Parathyroid adenoma (tissue), 2 donors: ENCODE data around the gene NISCH.

Experiments
- H2AFZ ChIP-seq: fragments of 300-600 bp; sonication (generic); one replicate; pipeline ENCODE4 v1.7.0; 2017; ENCODE audit warnings: antibody characterized with exemption, mild to moderate bottlenecking
- H3K27ac ChIP-seq: fragments of 300-600 bp; sonication (generic); one replicate; pipeline ENCODE4 v1.7.0; 2017
- H3K27me3 ChIP-seq: fragments of 300-600 bp; sonication (generic); one replicate; pipeline ENCODE4 v1.7.0; 2017; ENCODE audit warnings: low read length; ENCODE audit not compliant: control insufficient read depth, insufficient read depth
- H3K36me3 ChIP-seq: fragments of 300-600 bp; sonication (generic); one replicate; pipeline ENCODE4 v1.7.0; 2017; ENCODE audit warnings: low read length; ENCODE audit not compliant: control insufficient read depth, insufficient read depth
- H3K4me1 ChIP-seq: fragments of 300-600 bp; sonication (generic); one replicate; pipeline ENCODE4 v1.7.0; 2017; ENCODE audit warnings: control low read depth
- H3K4me2 ChIP-seq: fragments of 300-600 bp; sonication (generic); one replicate; pipeline ENCODE4 v1.7.0; 2017; ENCODE audit warnings: low read length
- H3K4me3 ChIP-seq: fragments of 300-600 bp; sonication (generic); one replicate; pipeline ENCODE4 v1.7.0; 2017; ENCODE audit warnings: low read depth, low read length
- H3K79me2 ChIP-seq: fragments of 300-600 bp; sonication (generic); one replicate; pipeline ENCODE4 v1.7.0; 2017; ENCODE audit warnings: control low read depth
- H3K9ac ChIP-seq: fragments of 300-600 bp; sonication (generic); one replicate; pipeline ENCODE4 v1.7.0; 2017; ENCODE audit warnings: mild to moderate bottlenecking
- H3K9me3 ChIP-seq: fragments of 300-600 bp; sonication (generic); one replicate; pipeline ENCODE4 v1.7.0; 2017; ENCODE audit warnings: low read length; ENCODE audit not compliant: control insufficient read depth
- TF ChIP-seq, protein P1 (sequence below): fragments of 300-600 bp; sonication (generic); IDR thresholded peaks from one replicate; pipeline ENCODE4 v1.7.0; 2017; ENCODE audit warnings: antibody characterized with exemption, mild to moderate bottlenecking
- donor health status: primary hyperparathyroidism.

The NISCH gene

DNA sequence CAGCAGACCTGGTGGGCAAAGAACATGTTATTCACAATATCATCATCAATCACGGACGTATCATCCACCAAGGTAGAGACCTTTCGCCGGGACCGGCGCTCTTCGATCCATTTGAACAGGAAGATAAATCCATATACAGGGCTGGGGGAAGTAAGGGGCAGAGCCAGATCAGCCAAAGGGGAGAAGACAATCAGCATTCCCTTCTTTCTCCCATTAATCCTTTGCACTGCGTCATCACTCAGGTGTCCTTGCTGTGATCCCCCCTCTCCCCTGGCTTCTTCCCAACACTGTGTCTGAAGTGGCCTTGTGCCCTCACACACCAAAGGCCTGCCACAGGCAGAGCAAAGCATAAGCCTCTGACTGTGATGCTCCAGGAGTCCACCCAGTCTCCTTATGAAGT, 46.9 kb upstream of the NISCH start:
- H3K27ac ChIP-seq: peak overlapping the region; percentile 24
- peaks cover 22% of the 10 kb centered on the region for H3K4me1 ChIP-seq
- H3K36me3 ChIP-seq: no peaks in the 10 kb centered on the region
- H3K79me2 ChIP-seq: peaks cover 2% of the 10 kb centered on the region
- H3K4me3 ChIP-seq: no peak overlapping the region
- TF ChIP-seq, protein P1, sequence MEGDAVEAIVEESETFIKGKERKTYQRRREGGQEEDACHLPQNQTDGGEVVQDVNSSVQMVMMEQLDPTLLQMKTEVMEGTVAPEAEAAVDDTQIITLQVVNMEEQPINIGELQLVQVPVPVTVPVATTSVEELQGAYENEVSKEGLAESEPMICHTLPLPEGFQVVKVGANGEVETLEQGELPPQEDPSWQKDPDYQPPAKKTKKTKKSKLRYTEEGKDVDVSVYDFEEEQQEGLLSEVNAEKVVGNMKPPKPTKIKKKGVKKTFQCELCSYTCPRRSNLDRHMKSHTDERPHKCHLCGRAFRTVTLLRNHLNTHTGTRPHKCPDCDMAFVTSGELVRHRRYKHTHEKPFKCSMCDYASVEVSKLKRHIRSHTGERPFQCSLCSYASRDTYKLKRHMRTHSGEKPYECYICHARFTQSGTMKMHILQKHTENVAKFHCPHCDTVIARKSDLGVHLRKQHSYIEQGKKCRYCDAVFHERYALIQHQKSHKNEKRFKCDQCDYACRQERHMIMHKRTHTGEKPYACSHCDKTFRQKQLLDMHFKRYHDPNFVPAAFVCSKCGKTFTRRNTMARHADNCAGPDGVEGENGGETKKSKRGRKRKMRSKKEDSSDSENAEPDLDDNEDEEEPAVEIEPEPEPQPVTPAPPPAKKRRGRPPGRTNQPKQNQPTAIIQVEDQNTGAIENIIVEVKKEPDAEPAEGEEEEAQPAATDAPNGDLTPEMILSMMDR: no peak
- H3K27me3 ChIP-seq: no peaks in the 10 kb centered on the region
- H3K4me2 ChIP-seq: peak overlapping the region; percentile 98
- no peak overlapping the region for H3K9ac ChIP-seq
- no peaks in the 10 kb centered on the region for H3K9me3 ChIP-seq
- H2AFZ ChIP-seq: no peak overlapping the region

DNA sequence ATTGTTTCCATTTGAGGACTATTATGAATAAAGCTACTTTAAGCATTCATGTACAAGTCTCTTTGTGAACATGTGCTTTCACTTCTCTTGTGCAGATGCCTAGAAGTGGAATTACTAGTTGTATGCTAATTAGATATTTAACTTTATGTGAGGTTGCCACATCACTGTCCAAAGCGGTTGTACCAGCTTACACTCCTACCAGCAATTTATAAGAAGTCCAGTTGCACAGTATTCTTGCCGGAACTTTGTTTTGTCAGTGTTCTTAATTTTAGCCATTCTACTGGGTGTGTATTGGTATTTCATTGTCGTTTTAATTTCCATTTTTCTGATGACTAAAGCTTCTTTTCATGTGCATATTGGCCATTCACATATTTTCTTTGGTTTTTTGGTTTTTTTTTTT, 39.6 kb upstream of the NISCH start:
- no peak overlapping the region for H3K9ac ChIP-seq
- H3K9me3 ChIP-seq: no peaks in the 10 kb centered on the region
- peaks cover 2% of the 10 kb centered on the region for H3K79me2 ChIP-seq
- no peaks in the 10 kb centered on the region for H3K36me3 ChIP-seq
- H2AFZ ChIP-seq: no peak overlapping the region
- no peak overlapping the region for H3K4me3 ChIP-seq
- no peak overlapping the region for H3K4me2 ChIP-seq
- TF ChIP-seq, protein P1: no peak
- no peak overlapping the region for H3K27ac ChIP-seq
- H3K27me3 ChIP-seq: no peaks in the 10 kb centered on the region
- H3K4me1 ChIP-seq: peaks cover 11% of the 10 kb centered on the region

DNA sequence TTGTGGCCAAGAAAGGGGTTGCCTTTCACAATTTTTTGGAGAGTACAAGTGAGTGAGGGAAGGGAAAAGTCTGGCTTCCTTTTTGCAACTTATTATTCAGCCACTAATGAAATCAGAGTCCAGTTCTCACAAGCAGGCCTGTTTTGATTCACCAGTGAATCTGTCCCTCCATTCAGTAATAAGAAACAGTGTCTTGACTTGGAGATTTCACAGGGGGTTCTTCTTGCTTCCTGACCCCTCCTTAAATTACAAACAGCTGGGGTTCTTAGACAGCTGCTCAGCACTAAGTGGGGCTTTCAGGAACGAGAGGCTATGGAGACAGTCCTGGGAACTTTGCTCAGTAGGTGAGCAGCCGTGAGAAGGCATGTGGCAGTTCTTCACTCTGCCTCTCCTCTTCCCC, 35.0 kb upstream of the NISCH start:
- Histone ChIP-seq H3K4me2 (no peak overlapping the region), H3K9ac (no peak overlapping the region), H3K4me3 (no peak overlapping the region), H3K27ac (no peak overlapping the region), H3K36me3 (no peaks in the 10 kb centered on the region), H3K9me3 (no peaks in the 10 kb centered on the region), H3K4me1 (no peaks in the 10 kb centered on the region), H3K79me2 (no peaks in the 10 kb centered on the region), H2AFZ (no peak overlapping the region), H3K27me3 (no peaks in the 10 kb centered on the region)
- TF ChIP-seq, protein P1: no peak

DNA sequence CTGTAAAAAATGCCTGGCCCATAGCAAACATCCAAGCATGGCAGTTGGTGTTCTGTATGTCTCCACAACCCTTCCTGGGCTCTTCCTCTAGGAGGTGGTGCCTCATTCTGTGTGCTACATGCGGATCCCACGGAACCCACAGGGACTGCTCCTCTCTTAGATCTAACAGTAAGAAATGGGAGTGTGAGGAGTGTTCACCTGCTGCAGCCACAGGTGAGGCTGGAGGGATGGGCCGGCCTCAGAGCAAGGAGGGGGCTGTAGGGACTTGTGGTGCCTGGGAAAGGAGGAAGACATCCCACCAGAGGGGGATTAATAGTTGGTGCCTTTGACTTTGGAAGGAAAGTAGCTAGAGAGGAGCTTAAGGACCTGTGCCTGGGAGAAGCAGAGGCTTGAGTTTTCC, 32.7 kb upstream of the NISCH start:
- no peaks in the 10 kb centered on the region for H3K79me2 ChIP-seq

DNA sequence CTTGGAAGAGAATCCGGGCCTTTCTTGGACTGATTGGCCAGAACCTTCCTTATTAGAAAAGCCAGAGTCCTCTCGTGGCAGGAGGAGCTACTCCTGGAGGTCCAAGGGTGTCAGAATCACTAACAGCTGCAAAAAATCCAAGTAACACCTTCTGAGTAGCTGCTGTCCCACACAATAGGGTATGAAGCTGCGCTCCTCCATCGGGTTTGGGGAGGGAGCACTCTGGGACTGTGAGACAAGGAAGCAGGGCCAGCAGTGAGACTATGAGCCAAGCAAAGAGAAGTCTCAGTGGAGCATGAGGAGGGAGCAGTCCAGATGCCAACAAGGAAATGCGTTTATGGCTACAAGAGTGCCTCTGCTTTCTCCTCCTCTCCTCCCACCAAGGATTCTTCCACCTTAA, 32.2 kb upstream of the NISCH start:
- no peak overlapping the region for H3K27ac ChIP-seq
- TF ChIP-seq, protein P1: no peak
- no peaks in the 10 kb centered on the region for H3K9me3 ChIP-seq
- no peak overlapping the region for H3K9ac ChIP-seq
- H3K4me3 ChIP-seq: no peak overlapping the region
- H3K4me1 ChIP-seq: no peaks in the 10 kb centered on the region
- no peaks in the 10 kb centered on the region for H3K36me3 ChIP-seq
- no peaks in the 10 kb centered on the region for H3K27me3 ChIP-seq
- no peaks in the 10 kb centered on the region for H3K79me2 ChIP-seq
- no peak overlapping the region for H3K4me2 ChIP-seq
- H2AFZ ChIP-seq: no peak overlapping the region

More for the DNA sequence above, 32.7 kb upstream of the NISCH start:
- H3K36me3 ChIP-seq: no peaks in the 10 kb centered on the region
- H3K4me2 ChIP-seq: no peak overlapping the region
- H3K27ac ChIP-seq: no peak overlapping the region
- no peaks in the 10 kb centered on the region for H3K4me1 ChIP-seq
- no peak overlapping the region for H3K9ac ChIP-seq
- no peak overlapping the region for H3K4me3 ChIP-seq
- no peaks in the 10 kb centered on the region for H3K9me3 ChIP-seq
- TF ChIP-seq, protein P1: no peak
- H3K27me3 ChIP-seq: no peaks in the 10 kb centered on the region
- no peak overlapping the region for H2AFZ ChIP-seq
